ENCODE results near the gene PER1.
"Not testable (repeated sequence)": the region's sequence is repeated elsewhere in the genome, so short reads cannot be mapped to it uniquely, and the experiment has no call there.

PER1 gene

GRCh38 chr17:8121681-8122421 is 30.4 kb downstream of the PER1 start:
- no peak for DNase-seq (ENCODE audit: low read depth)

DNA sequence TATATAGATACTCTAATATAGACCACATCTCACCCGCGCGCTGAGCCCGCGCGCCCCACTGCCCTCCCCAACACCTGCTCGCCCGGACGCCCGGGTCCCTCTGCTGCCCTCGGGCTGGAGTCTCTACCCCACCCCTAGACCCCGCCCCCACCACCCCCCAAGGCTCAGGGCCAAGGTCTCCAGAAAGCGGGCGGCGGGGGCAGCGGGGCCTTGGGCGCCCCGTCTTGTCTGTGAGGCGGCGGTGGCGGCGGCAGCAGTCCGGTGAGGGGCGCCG is 30.9 kb downstream of the PER1 start:
- DNase-seq (ENCODE audit: low read depth) = no peak

GRCh38 chr17:8120520-8121406 is 31.4 kb downstream of the PER1 start:
- no peak for DNase-seq (ENCODE audit: low read depth)

DNA sequence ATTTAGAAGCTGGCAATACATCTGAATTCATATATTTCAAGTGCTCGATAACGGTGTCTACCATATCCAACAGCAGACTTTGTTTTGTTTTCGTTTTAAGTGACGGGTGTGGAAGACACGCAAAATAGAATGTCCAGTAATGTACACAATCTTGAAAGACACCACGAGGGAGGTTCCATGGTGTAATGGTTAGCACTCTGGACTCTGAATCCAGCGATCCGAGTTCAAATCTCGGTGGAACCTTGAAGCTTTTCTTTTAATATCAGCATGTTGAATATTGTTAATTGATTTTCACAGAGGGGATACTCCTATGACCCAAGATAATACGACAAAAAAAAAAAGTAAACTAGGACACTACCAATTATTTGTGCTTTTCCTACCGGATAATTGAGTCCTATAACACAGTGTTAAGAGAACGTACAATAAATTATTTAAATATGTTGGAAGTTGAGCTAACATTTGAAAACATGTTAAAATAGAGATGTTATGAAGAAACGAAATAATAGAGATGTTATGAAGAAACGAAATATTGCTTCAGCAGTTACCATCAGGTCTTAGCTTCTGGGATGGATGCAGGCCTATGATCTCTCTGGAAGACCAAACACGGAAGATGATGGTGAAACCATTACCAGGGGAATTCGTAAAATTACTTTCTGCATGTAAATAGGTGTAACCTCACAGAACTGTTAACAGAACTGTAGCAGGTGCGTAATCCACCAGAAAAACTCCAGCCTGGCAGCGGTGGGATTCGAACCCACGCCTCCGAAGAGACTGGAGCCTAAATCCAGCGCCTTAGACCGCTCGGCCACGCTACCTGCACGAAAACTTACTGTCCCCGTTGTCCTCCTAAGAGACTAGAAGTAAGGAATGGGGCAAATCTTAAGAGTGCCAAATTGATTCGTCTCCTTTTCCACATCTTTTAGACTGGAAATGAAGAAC is 32.4 kb downstream of the PER1 start:
- peak; percentile 70 for DNase-seq (ENCODE audit: low read depth)

GRCh38 chr17:8118769-8119580 is 33.2 kb downstream of the PER1 start:
- DNase-seq (ENCODE audit: low read depth) = peak; percentile 38

GRCh38 chr17:8117980-8118768 is 34.0 kb downstream of the PER1 start, which contains the start of gene ALOXE3:
Gene ALOXE3, minus strand, starts transcription at chr17:8118514. Its CDS starts 524 bp downstream, at chr17:8117990.
- DNase-seq (ENCODE audit: low read depth) = no peak

- no peak for DNase-seq (ENCODE audit: low read depth)
Measured at GRCh38 chr17:8117367-8117979, 34.7 kb downstream of the PER1 start.

GRCh38 chr17:8116776-8117175 is 35.4 kb downstream of the PER1 start:
- DNase-seq (ENCODE audit: low read depth) = no peak

- no peak for DNase-seq (ENCODE audit: low read depth)
Measured at GRCh38 chr17:8110907-8111306, 41.3 kb downstream of the PER1 start.

GRCh38 chr17:8110456-8110804 is 41.8 kb downstream of the PER1 start:
- DNase-seq (ENCODE audit: low read depth) = no peak

GRCh38 chr17:8109661-8110455 is 42.3 kb downstream of the PER1 start:
- no peak for DNase-seq (ENCODE audit: low read depth)

- no peak for DNase-seq (ENCODE audit: low read depth)
Measured at GRCh38 chr17:8108972-8109660, 43.1 kb downstream of the PER1 start.

GRCh38 chr17:8106980-8107379 is 45.2 kb downstream of the PER1 start:
- not testable (repeated sequence) for DNase-seq (ENCODE audit: low read depth)

GRCh38 chr17:8105957-8106398 is 46.2 kb downstream of the PER1 start:
- DNase-seq (ENCODE audit: low read depth) = no peak

DNA sequence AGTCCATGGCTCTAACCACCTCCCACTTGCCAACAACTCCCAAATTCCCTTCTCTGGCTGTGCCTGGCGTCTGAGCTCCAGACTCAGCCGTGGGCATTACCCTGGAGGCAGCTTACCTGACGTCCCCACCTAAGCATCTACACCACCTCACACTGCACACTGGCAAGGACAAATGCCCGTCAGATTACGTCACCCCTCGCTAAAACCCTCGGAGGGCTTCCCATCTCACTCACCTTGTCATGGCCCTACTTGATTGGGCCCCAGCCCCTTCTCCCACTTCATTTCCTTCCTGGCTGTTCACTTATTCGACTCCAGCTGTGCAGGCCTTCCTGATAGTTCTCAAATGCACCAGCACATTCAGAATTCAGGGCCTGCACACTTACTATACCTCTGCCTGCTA is 47.3 kb downstream of the PER1 start:
- DNase-seq (ENCODE audit: low read depth) = no peak

DNA sequence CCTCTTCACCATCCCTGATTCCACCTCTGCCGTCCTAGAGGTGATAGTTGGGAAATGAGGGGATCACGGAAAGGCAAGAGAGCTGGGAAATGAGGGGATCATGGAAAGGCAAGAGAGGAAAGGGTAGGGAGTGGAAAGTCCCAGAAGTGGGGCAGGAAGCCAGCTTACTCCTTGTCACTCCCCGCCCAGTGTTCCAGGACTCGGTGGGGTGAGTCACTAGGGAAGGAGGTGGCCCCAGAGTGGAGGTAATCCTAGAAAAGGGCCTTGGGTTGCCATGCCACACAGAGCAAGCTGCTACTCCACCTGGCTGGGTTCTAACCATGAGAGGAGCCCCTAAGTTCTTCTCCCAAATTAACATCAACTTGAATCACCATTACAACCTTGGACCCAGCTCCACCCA is 48.7 kb downstream of the PER1 start:
- no peak for DNase-seq (ENCODE audit: low read depth)

GRCh38 chr17:8101721-8102120 is 50.5 kb downstream of the PER1 start:
- DNase-seq (ENCODE audit: low read depth) = no peak

GRCh38 chr17:8100763-8101162 is 51.4 kb downstream of the PER1 start:
- DNase-seq (ENCODE audit: low read depth) = no peak

GRCh38 chr17:8100111-8100510 is 52.1 kb downstream of the PER1 start:
- no peak for DNase-seq (ENCODE audit: low read depth)

Data from stromal cell of bone marrow (primary cell).